Mesodermal cell (in vitro differentiated cells): ENCODE data around the gene CRNN.

Experiments
- H3K27ac ChIP-seq: 2 replicates; pipeline ENCODE4 v1.7.0; 2013; ENCODE audit warnings: mild to moderate bottlenecking, low read depth, low read length, moderate library complexity; ENCODE audit not compliant: severe bottlenecking
- H3K36me3 ChIP-seq: 2 replicates; pipeline ENCODE4 v1.7.1; 2013; ENCODE audit warnings: mild to moderate bottlenecking, low read length, moderate library complexity; ENCODE audit not compliant: control insufficient read depth, insufficient read depth
- H3K4me1 ChIP-seq: one replicate; pipeline ENCODE4 v1.7.1; 2013; ENCODE audit warnings: mild to moderate bottlenecking, low read length; ENCODE audit not compliant: insufficient read depth, control insufficient read depth, poor library complexity, severe bottlenecking
- H3K4me3 ChIP-seq: 2 replicates; pipeline ENCODE4 v1.7.0; 2013; ENCODE audit warnings: low read length, control low read depth, mild to moderate bottlenecking; ENCODE audit not compliant: insufficient read depth, poor library complexity, severe bottlenecking; ENCODE audit errors: extremely low read depth
- H3K9me3 ChIP-seq: 2 replicates; pipeline ENCODE4 v1.7.1; 2013; ENCODE audit warnings: mild to moderate bottlenecking, low read length, moderate library complexity; ENCODE audit not compliant: control insufficient read depth
- WGBS, 2 experiments: methylation state at CpG; one replicate each; pipeline ENCODE4 v1.1.5; 2013; ENCODE audit warnings: missing lambda C conversion rate in 2 of 2; ENCODE audit not compliant: insufficient coverage in 2 of 2; 5-methylcytosine and 5-hydroxymethylcytosine counted together

Gene CRNN

GRCh38 chr1:152448496-152448895, 34.4 kb upstream of the CRNN start:
- Histone ChIP-seq H3K27ac (no peak overlapping the region), H3K4me3 (no peak overlapping the region), H3K4me1 (no peaks in the 10 kb centered on the region), H3K9me3 (peaks cover 43% of the 10 kb centered on the region), H3K36me3 (no peaks in the 10 kb centered on the region)
- 40 to 80% methylated on average over 1 to 5 of the region's 5 CpGs for WGBS, 2 experiments

- Histone ChIP-seq H3K27ac (no peak overlapping the region), H3K36me3 (no peaks in the 10 kb centered on the region), H3K4me3 (no peak overlapping the region), H3K9me3 (peaks cover 47% of the 10 kb centered on the region), H3K4me1 (no peaks in the 10 kb centered on the region)
- whole genome bisulfite sequencing, 2 experiments: 22 to 71% methylated on average over 1 of the region's 2 CpGs
Observed at GRCh38 chr1:152448095-152448494, 34.0 kb upstream of the CRNN start.

- WGBS, 2 experiments: 13 to 32% methylated on average over 3 to 4 of the region's 4 CpGs
- Histone ChIP-seq H3K4me3 (no peak overlapping the region), H3K27ac (no peak overlapping the region), H3K9me3 (peaks cover 53% of the 10 kb centered on the region), H3K4me1 (no peaks in the 10 kb centered on the region), H3K36me3 (no peaks in the 10 kb centered on the region)
Observed at GRCh38 chr1:152447484-152447883, 33.4 kb upstream of the CRNN start.

GRCh38 chr1:152444045-152444444, 30.0 kb upstream of the CRNN start:
- Histone ChIP-seq H3K9me3 (peaks cover 51% of the 10 kb centered on the region), H3K27ac (no peak overlapping the region), H3K36me3 (no peaks in the 10 kb centered on the region), H3K4me3 (no peak overlapping the region), H3K4me1 (no peaks in the 10 kb centered on the region)
- WGBS, 2 experiments: 57 to 68% methylated on average over 2 to 3 of the region's 4 CpGs

- Histone ChIP-seq H3K4me1 (no peaks in the 10 kb centered on the region), H3K4me3 (no peak overlapping the region), H3K27ac (no peak overlapping the region), H3K36me3 (no peaks in the 10 kb centered on the region), H3K9me3 (peaks cover 55% of the 10 kb centered on the region)
- WGBS, 2 experiments: 41 to 67% methylated on average over 1 to 3 of the region's 3 CpGs
Observed at GRCh38 chr1:152442765-152443164, 28.7 kb upstream of the CRNN start.

GRCh38 chr1:152442301-152442700, 28.2 kb upstream of the CRNN start:
- 56% methylated on average over 3 of the region's 8 CpGs; no CpG with 5 or more reads in 1 of the 2 experiments for WGBS, 2 experiments
- Histone ChIP-seq H3K9me3 (peaks cover 54% of the 10 kb centered on the region), H3K4me3 (no peak overlapping the region)

GRCh38 chr1:152441756-152442155, 27.7 kb upstream of the CRNN start:
- Histone ChIP-seq H3K9me3 (peaks cover 56% of the 10 kb centered on the region), H3K27ac (no peak overlapping the region), H3K4me3 (no peak overlapping the region), H3K4me1 (no peaks in the 10 kb centered on the region), H3K36me3 (no peaks in the 10 kb centered on the region)
- 74 to 76% methylated on average over 2 of the region's 2 CpGs for WGBS, 2 experiments

More at GRCh38 chr1:152442301-152442700, 28.2 kb upstream of the CRNN start:
- H3K4me1 ChIP-seq: no peaks in the 10 kb centered on the region
- H3K36me3 ChIP-seq: no peaks in the 10 kb centered on the region
- no peak overlapping the region for H3K27ac ChIP-seq

GRCh38 chr1:152440635-152441471, 26.8 kb upstream of the CRNN start:
- peaks cover 55% of the 10 kb centered on the region for H3K9me3 ChIP-seq
- 44 to 54% methylated on average over 14 to 17 of the region's 17 CpGs for WGBS, 2 experiments
- H3K4me3 ChIP-seq: no peak overlapping the region
- H3K36me3 ChIP-seq: no peaks in the 10 kb centered on the region
- H3K27ac ChIP-seq: no peak overlapping the region
- H3K4me1 ChIP-seq: no peaks in the 10 kb centered on the region

- WGBS, 2 experiments: 33% methylated on average over 1 of the region's 2 CpGs; no CpG with 5 or more reads in 1 of the 2 experiments
- Histone ChIP-seq H3K9me3 (peaks cover 28% of the 10 kb centered on the region), H3K4me3 (no peak overlapping the region), H3K27ac (no peak overlapping the region), H3K4me1 (no peaks in the 10 kb centered on the region), H3K36me3 (no peaks in the 10 kb centered on the region)
Observed at GRCh38 chr1:152436593-152437496, 22.8 kb upstream of the CRNN start.

- Histone ChIP-seq H3K4me1 (no peaks in the 10 kb centered on the region), H3K36me3 (no peaks in the 10 kb centered on the region), H3K27ac (no peak overlapping the region), H3K9me3 (peaks cover 39% of the 10 kb centered on the region), H3K4me3 (no peak overlapping the region)
- 27 to 33% methylated on average over 1 to 2 of the region's 3 CpGs for WGBS, 2 experiments
Observed at GRCh38 chr1:152427458-152427857, 13.4 kb upstream of the CRNN start.
